ENCODE measurements around the gene IQCK.

Gene IQCK

DNA sequence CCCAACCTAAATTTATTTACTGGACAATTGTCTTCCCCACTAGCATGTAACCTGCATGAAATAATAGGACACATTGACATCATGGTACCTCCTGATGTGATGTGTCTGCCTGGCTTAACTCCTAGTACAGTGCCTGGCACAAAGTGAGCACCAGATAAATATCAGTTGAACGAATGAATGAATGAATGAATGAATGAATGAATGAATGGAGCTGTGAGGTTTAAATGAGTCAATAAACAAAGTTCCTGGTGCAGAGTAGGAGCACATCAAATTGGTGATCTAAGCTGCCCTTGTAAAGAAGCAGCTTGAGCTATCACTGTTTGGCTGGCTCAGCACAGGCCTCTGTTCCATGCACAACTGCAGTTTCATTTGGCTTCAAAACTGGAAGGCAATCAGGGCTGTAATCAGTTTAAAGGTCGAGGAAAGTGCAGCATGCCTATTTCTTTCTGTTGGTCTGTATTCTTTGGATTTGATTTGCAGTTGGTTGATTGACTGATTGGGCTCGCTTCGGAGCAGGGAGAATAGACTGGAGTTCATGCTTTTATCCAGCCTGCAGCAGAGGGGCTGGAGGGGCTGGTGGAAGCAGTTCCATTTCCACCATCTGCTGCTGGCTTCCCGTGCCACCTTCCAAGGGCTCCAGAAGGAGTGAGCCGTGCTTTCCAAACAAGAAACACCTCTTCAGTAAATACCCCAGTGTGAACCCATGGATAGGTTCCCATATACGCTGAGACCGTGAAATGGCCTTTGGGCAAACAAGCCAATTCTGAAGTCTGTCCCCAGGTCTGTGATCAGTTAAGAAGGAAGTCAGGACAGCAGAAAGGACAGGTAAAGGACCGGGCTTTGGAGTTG is 112.0 kb downstream of the IQCK start:
- no peak overlapping the region for H3K9ac ChIP-seq (ENCODE audit: low read depth, low read length)
- no peak overlapping the region for H3K27ac ChIP-seq (ENCODE audit: low read depth, low read length)
- H3K4me3 ChIP-seq (ENCODE audit: low read depth, low read length), result no peak overlapping the region
- no peaks in the 10 kb centered on the region for H3K9me3 ChIP-seq (ENCODE audit: control insufficient read depth, insufficient read depth, low read length)
- H3K36me3 ChIP-seq (ENCODE audit: control insufficient read depth, insufficient read depth, low read length), result no peaks in the 10 kb centered on the region
- H3K27me3 ChIP-seq (ENCODE audit: control insufficient read depth, insufficient read depth, low read length), result no peaks in the 10 kb centered on the region
- no peaks in the 10 kb centered on the region for H3K4me1 ChIP-seq (ENCODE audit: control insufficient read depth, insufficient read depth, low read length)

- no peaks in the 10 kb centered on the region for H3K27me3 ChIP-seq (ENCODE audit: control insufficient read depth, insufficient read depth, low read length)
These were observed 113.0 kb downstream of the IQCK start for GRCh38 chr16:19830902-19831560.

GRCh38 chr16:19831678-19832077 is 113.6 kb downstream of the IQCK start:
- no peak overlapping the region for H3K27ac ChIP-seq (ENCODE audit: low read depth, low read length)
- no peaks in the 10 kb centered on the region for H3K27me3 ChIP-seq (ENCODE audit: control insufficient read depth, insufficient read depth, low read length)
- no peaks in the 10 kb centered on the region for H3K9me3 ChIP-seq (ENCODE audit: control insufficient read depth, insufficient read depth, low read length)
- no peaks in the 10 kb centered on the region for H3K36me3 ChIP-seq (ENCODE audit: control insufficient read depth, insufficient read depth, low read length)
- H3K4me3 ChIP-seq (ENCODE audit: low read depth, low read length), result no peak overlapping the region
- H3K4me1 ChIP-seq (ENCODE audit: control insufficient read depth, insufficient read depth, low read length), result no peaks in the 10 kb centered on the region
- H3K9ac ChIP-seq (ENCODE audit: low read depth, low read length), result no peak overlapping the region

More at GRCh38 chr16:19830902-19831560, 113.0 kb downstream of the IQCK start:
- Histone ChIP-seq H3K36me3 (ENCODE audit: control insufficient read depth, insufficient read depth, low read length) (no peaks in the 10 kb centered on the region), H3K9me3 (ENCODE audit: control insufficient read depth, insufficient read depth, low read length) (no peaks in the 10 kb centered on the region), H3K4me3 (ENCODE audit: low read depth, low read length) (no peak overlapping the region), H3K27ac (ENCODE audit: low read depth, low read length) (no peak overlapping the region), H3K9ac (ENCODE audit: low read depth, low read length) (no peak overlapping the region), H3K4me1 (ENCODE audit: control insufficient read depth, insufficient read depth, low read length) (no peaks in the 10 kb centered on the region)

DNA sequence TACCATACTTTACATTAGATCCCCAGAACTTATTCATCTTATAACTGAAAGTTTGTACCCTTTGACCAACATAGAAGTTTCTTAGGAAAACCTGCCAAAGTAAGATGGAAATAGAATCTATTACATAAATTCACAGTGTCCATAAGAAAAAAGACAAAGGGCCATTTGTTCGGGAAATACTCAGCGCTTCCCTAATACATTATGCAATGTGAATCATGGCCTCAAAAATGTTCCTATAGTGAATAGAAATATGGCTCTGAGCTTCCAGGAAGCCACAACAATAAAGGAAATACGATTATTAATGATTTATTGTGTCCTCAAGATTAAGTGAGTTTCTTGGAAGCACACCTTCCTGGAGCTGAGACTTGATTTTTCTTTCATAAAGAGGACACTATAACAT is 115.1 kb downstream of the IQCK start:
- Histone ChIP-seq H3K36me3 (ENCODE audit: control insufficient read depth, insufficient read depth, low read length) (no peaks in the 10 kb centered on the region), H3K4me1 (ENCODE audit: control insufficient read depth, insufficient read depth, low read length) (peaks cover 9% of the 10 kb centered on the region), H3K9me3 (ENCODE audit: control insufficient read depth, insufficient read depth, low read length) (no peaks in the 10 kb centered on the region)

GRCh38 chr16:19833581-19833980 is 115.5 kb downstream of the IQCK start:
- H3K27me3 ChIP-seq (ENCODE audit: control insufficient read depth, insufficient read depth, low read length), result no peaks in the 10 kb centered on the region
- H3K4me3 ChIP-seq (ENCODE audit: low read depth, low read length), result no peak overlapping the region
- no peak overlapping the region for H3K27ac ChIP-seq (ENCODE audit: low read depth, low read length)
- H3K36me3 ChIP-seq (ENCODE audit: control insufficient read depth, insufficient read depth, low read length), result no peaks in the 10 kb centered on the region
- no peak overlapping the region for H3K9ac ChIP-seq (ENCODE audit: low read depth, low read length)
- H3K4me1 ChIP-seq (ENCODE audit: control insufficient read depth, insufficient read depth, low read length), result peaks cover 13% of the 10 kb centered on the region
- H3K9me3 ChIP-seq (ENCODE audit: control insufficient read depth, insufficient read depth, low read length), result no peaks in the 10 kb centered on the region

More for the DNA sequence above, 115.1 kb downstream of the IQCK start:
- Histone ChIP-seq H3K4me3 (ENCODE audit: low read depth, low read length) (no peak overlapping the region), H3K27ac (ENCODE audit: low read depth, low read length) (no peak overlapping the region), H3K27me3 (ENCODE audit: control insufficient read depth, insufficient read depth, low read length) (no peaks in the 10 kb centered on the region), H3K9ac (ENCODE audit: low read depth, low read length) (no peak overlapping the region)

GRCh38 chr16:19835196-19835595 is 117.1 kb downstream of the IQCK start:
- Histone ChIP-seq H3K4me3 (ENCODE audit: low read depth, low read length) (no peak overlapping the region), H3K27me3 (ENCODE audit: control insufficient read depth, insufficient read depth, low read length) (no peaks in the 10 kb centered on the region), H3K9ac (ENCODE audit: low read depth, low read length) (no peak overlapping the region), H3K4me1 (ENCODE audit: control insufficient read depth, insufficient read depth, low read length) (peaks cover 13% of the 10 kb centered on the region), H3K9me3 (ENCODE audit: control insufficient read depth, insufficient read depth, low read length) (no peaks in the 10 kb centered on the region), H3K36me3 (ENCODE audit: control insufficient read depth, insufficient read depth, low read length) (no peaks in the 10 kb centered on the region), H3K27ac (ENCODE audit: low read depth, low read length) (no peak overlapping the region)

DNA sequence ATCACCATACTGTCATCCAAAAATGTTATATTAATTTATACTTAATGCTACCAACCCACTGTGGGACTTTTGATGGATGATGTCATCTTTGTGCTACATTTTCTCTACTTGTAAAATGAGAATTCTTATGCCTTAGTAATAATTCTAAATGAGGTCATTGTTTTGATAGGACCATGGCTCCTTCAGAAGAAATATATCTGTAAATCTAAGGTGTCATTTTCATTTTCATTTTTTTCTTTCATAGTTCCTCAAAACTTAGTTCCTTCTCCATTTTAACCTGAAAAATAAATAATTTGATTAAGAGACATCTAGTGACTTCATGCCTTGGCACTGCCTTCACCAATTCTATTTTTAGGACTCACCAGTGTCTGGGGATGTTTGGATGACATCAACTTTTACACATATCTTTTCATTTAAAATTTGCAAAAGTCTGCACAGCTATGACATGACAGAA is 117.9 kb downstream of the IQCK start:
- no peak overlapping the region for H3K9ac ChIP-seq (ENCODE audit: low read depth, low read length)

DNA sequence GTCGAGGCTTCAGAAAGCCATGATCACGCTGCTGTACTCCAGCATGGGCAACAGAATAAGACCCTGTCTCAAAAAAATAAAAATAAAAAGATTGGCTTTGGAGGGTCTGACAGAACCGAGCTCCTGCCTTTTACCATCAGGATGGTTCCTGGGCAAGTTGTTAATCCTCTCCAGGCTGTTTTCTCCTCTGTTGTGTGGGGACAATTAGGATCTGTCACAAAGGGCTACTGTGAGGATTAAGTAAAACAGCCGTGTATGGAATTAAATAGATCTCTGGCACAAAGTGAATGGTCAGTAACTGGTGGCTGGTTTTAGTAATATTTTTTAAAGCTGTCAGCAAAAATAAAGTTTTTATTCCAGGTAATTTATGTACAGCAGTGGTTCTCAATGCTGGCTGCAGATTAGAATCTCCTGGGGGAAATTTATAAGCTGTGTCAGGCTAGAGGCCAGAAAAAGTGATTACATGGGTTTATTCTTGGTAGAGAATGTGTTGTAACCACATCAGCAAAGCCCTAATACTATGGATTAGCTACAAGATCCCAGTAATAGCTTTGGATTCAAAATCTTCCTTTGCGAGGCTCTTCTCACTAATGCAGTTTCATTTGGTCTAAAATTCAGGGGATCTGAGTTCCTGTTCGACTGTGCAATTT is 119.4 kb downstream of the IQCK start:
- Histone ChIP-seq H3K9me3 (ENCODE audit: control insufficient read depth, insufficient read depth, low read length) (no peaks in the 10 kb centered on the region), H3K4me1 (ENCODE audit: control insufficient read depth, insufficient read depth, low read length) (peaks cover 13% of the 10 kb centered on the region), H3K9ac (ENCODE audit: low read depth, low read length) (no peak overlapping the region), H3K27me3 (ENCODE audit: control insufficient read depth, insufficient read depth, low read length) (no peaks in the 10 kb centered on the region), H3K27ac (ENCODE audit: low read depth, low read length) (peak overlapping the region; percentile 88), H3K4me3 (ENCODE audit: low read depth, low read length) (no peak overlapping the region), H3K36me3 (ENCODE audit: control insufficient read depth, insufficient read depth, low read length) (no peaks in the 10 kb centered on the region)

More for the DNA sequence above, 117.9 kb downstream of the IQCK start:
- no peaks in the 10 kb centered on the region for H3K36me3 ChIP-seq (ENCODE audit: control insufficient read depth, insufficient read depth, low read length)
- no peaks in the 10 kb centered on the region for H3K27me3 ChIP-seq (ENCODE audit: control insufficient read depth, insufficient read depth, low read length)
- no peak overlapping the region for H3K4me3 ChIP-seq (ENCODE audit: low read depth, low read length)
- H3K27ac ChIP-seq (ENCODE audit: low read depth, low read length), result no peak overlapping the region
- no peaks in the 10 kb centered on the region for H3K9me3 ChIP-seq (ENCODE audit: control insufficient read depth, insufficient read depth, low read length)
- peaks cover 13% of the 10 kb centered on the region for H3K4me1 ChIP-seq (ENCODE audit: control insufficient read depth, insufficient read depth, low read length)

DNA sequence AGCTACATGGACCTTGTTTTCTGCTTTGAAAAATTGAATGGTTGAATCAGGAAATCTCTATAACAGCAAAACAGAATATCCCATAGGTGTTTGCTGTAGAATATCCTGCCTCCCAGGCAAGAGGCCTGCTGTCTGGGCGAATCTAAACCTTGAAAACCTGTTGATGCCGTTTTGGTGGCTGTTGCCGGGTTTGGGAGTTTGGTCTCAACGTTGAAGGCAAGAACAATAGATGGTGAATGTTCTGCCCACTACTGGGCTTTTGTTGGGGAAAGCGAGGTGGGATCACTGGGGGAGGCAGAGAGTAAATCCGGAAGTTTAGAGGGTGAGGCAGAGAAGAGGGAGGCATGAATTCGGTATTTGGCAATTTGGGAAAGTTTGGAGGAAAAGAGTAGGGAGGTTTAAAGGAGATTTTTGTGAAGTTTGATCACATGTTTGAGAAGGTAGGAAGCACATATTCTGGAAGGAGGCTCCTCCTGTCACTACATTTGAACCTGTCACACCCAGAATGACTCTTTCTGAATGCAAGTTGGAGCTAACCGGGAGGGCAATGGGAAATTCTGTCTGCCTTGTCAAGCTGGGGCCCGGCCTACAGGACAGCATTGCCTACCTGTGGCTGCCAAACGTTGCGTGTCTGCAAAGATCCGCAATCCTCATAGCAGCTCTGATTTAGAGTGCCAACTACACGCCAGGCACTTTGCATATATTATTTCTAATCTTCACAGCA is 120.1 kb downstream of the IQCK start:
- no peaks in the 10 kb centered on the region for H3K27me3 ChIP-seq (ENCODE audit: control insufficient read depth, insufficient read depth, low read length)
- peaks cover 13% of the 10 kb centered on the region for H3K4me1 ChIP-seq (ENCODE audit: control insufficient read depth, insufficient read depth, low read length)
- H3K9me3 ChIP-seq (ENCODE audit: control insufficient read depth, insufficient read depth, low read length), result no peaks in the 10 kb centered on the region
- H3K4me3 ChIP-seq (ENCODE audit: low read depth, low read length), result no peak overlapping the region
- H3K9ac ChIP-seq (ENCODE audit: low read depth, low read length), result no peak overlapping the region
- H3K36me3 ChIP-seq (ENCODE audit: control insufficient read depth, insufficient read depth, low read length), result no peaks in the 10 kb centered on the region
- H3K27ac ChIP-seq (ENCODE audit: low read depth, low read length), result peak overlapping the region; percentile 88

- H3K9ac ChIP-seq (ENCODE audit: low read depth, low read length), result no peak overlapping the region
- no peaks in the 10 kb centered on the region for H3K9me3 ChIP-seq (ENCODE audit: control insufficient read depth, insufficient read depth, low read length)
- no peak overlapping the region for H3K27ac ChIP-seq (ENCODE audit: low read depth, low read length)
These were observed 122.5 kb downstream of the IQCK start for GRCh38 chr16:19840524-19841110.

More at GRCh38 chr16:19840524-19841110, 122.5 kb downstream of the IQCK start:
- Histone ChIP-seq H3K4me3 (ENCODE audit: low read depth, low read length) (no peak overlapping the region), H3K27me3 (ENCODE audit: control insufficient read depth, insufficient read depth, low read length) (no peaks in the 10 kb centered on the region), H3K36me3 (ENCODE audit: control insufficient read depth, insufficient read depth, low read length) (no peaks in the 10 kb centered on the region), H3K4me1 (ENCODE audit: control insufficient read depth, insufficient read depth, low read length) (peaks cover 13% of the 10 kb centered on the region)

Measured in HUES48 (cell line).